GM23338 (cell line): Measurements from ENCODE around the gene ZNF507. TPM values are rescaled to one million over a fixed set of nuclear protein-coding genes. Genes with fewer than 3 reads are reported as not detected.

Source experiments
- CREB1 ChIP-seq: fragments of 250-450 bp; sonication (Bioruptor Pico); IDR thresholded peaks from 2 replicates; pipeline ENCODE4 v1.5.0; 2020; ENCODE audit warnings: low read depth, mild to moderate bottlenecking, moderate library complexity
- CTCF ChIP-seq, 2 experiments: fragments of 200-600 bp in 1 of 2; sonication (generic) in 1 of 2; conservative IDR thresholded peaks; 2 replicates each; pipeline versions ENCODE4 v1.5.1 to v1.6.1; 2016 to 2017; ENCODE audit warnings: antibody characterized with exemption in 2 of 2, low read depth in 2 of 2, mild to moderate bottlenecking in 2 of 2, moderate library complexity in 1 of 2
- EZH2 ChIP-seq: fragments of 200-600 bp; sonication (generic); IDR thresholded peaks from one replicate; pipeline ENCODE4 v1.8.0; 2017; ENCODE audit warnings: antibody characterized with exemption, mild to moderate bottlenecking, low read depth; ENCODE audit not compliant: unreplicated experiment
- JUNB ChIP-seq: IDR thresholded peaks from one replicate; pipeline ENCODE4 v1.6.1; 2016; ENCODE audit warnings: antibody characterized with exemption; ENCODE audit not compliant: unreplicated experiment
- ZNF114 ChIP-seq: fragments of 250-450 bp; sonication (Bioruptor Pico); IDR thresholded peaks from 2 replicates; pipeline ENCODE4 v1.5.0; 2020; ENCODE audit warnings: mild to moderate bottlenecking, moderate library complexity
- ZNF462 ChIP-seq: fragments of 250-450 bp; sonication (Bioruptor Pico); IDR thresholded peaks from 2 replicates; pipeline ENCODE4 v1.5.0; 2020; ENCODE audit warnings: mild to moderate bottlenecking, moderate library complexity
- polyA plus RNA-seq: library from polyadenylated mRNA; unstranded; fragments of >200 nt; fragmentation: Nextera tagmentation; extraction: Ambion mirVana; gene quantifications from 2 replicates; pipeline ENCODE4 v1.2.1, GENCODE V29; 2016
- total RNA-seq: library from RNA; depleted of rRNA; stranded (reverse); fragments of >200 nt; shearing (Covaris generic); gene quantifications from 2 replicates; pipeline ENCODE4 v1.2.3, GENCODE V29; 2014
- TF ChIP-seq, protein P1 (sequence below): IDR thresholded peaks from 2 replicates; pipeline ENCODE4 v1.6.1; 2016; ENCODE audit warnings: antibody characterized with exemption

ZNF507 gene
- total and polyA plus RNA-seq, 2 experiments from 2014 or later: 10.4 to 23.4 TPM

DNA sequence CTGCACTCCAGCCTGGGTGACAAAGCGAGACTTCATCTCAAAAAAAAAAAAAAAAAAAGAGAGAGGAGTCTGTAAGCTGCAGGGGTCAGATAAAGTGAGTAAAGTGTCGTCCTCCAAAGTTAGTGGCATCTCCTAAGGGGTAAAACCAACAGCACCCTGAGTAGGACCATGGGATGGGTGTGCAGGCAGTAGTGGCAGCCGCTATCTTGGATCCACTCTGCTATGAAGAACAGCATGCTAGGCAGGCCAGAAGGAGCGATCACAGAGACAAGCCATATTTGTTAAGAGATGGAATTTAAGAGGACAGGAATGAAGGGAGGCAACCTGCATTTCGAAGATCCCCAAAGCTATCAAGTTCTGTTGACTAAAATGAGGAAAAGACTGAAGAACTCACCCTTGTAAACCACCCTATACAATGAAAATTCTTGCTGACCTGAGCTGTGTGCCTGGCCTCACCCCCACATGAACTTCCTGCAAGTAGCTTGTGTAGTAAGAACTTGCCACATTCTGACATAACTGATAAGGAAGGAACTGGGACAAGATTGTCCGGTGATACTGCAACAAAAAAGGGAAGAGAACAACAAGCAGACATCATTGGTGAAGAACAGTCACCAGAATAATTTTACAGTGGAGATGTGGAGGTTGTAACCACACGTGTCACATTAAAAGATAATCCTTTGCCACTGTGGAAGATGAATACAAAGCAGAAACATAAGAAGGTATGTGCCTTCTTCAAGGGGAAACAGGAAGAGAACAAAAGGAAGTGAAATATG lies 76.4 kb downstream of the ZNF507 start (continued):
- no peak for TF ChIP-seq ZNF462 (CRISPR knock-in tag)
- TF ChIP-seq ZNF114 (CRISPR knock-in tag): no peak
- TF ChIP-seq, protein P1, sequence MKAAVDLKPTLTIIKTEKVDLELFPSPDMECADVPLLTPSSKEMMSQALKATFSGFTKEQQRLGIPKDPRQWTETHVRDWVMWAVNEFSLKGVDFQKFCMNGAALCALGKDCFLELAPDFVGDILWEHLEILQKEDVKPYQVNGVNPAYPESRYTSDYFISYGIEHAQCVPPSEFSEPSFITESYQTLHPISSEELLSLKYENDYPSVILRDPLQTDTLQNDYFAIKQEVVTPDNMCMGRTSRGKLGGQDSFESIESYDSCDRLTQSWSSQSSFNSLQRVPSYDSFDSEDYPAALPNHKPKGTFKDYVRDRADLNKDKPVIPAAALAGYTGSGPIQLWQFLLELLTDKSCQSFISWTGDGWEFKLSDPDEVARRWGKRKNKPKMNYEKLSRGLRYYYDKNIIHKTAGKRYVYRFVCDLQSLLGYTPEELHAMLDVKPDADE: no peak
- no peak for TF ChIP-seq CTCF (conservative IDR thresholded peaks at IDR 0.05; ENCODE audit: low read depth in 2 of 2)
- no peak for TF ChIP-seq EZH2
- TF ChIP-seq JUNB: no peak
- no peak for TF ChIP-seq CREB1
